Adrenal gland (tissue), 5 donors: Measurements from ENCODE around the gene SLC35F6.

ENCODE experiments used
- POLR2A ChIP-seq, 2 donors: fragments of 450-650 bp; IDR thresholded peaks; one replicate each; pipeline ENCODE4 v1.6.1; 2017; ENCODE audit warnings: antibody characterized with exemption in 2 of 2, mild to moderate bottlenecking in 2 of 2, moderate library complexity in 1 of 2
- TF ChIP-seq, protein P1 (sequence below), 6 experiments: fragments of 450-650 bp in 4 of 6; fragments of 200-600 bp in 2 of 6; sonication (generic) in 1 of 6; IDR thresholded peaks; 1 replicate in 5 of 6; 2 replicates in 1 of 6; pipeline versions ENCODE4 v1.5.1 to v1.8.0; 2016 to 2021; ENCODE audit warnings: antibody characterized with exemption in 6 of 6, mild to moderate bottlenecking in 2 of 6, moderate library complexity in 1 of 6
- donor health status: DM: no; HTN: no; CAD: no.

DNA sequence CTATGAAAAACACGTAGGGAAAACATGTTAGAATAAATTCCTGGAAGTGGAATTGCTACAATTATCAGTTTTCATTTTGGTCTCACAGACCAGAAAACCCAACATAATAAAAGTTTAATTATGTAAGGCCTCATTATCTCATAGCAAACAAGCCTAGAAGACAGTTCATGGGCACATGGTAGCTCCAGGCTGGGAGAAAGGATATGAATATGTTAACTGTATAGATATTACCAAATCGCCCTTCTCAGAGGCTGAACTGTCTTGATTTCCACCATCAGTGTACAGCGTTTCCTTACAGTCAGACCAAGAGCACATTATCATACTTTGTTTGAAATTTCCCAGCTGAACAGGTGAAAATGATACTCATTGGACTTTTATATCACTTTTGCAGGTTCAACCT lies 17.1 kb upstream of the SLC35F6 start:
- TF ChIP-seq, protein P1, sequence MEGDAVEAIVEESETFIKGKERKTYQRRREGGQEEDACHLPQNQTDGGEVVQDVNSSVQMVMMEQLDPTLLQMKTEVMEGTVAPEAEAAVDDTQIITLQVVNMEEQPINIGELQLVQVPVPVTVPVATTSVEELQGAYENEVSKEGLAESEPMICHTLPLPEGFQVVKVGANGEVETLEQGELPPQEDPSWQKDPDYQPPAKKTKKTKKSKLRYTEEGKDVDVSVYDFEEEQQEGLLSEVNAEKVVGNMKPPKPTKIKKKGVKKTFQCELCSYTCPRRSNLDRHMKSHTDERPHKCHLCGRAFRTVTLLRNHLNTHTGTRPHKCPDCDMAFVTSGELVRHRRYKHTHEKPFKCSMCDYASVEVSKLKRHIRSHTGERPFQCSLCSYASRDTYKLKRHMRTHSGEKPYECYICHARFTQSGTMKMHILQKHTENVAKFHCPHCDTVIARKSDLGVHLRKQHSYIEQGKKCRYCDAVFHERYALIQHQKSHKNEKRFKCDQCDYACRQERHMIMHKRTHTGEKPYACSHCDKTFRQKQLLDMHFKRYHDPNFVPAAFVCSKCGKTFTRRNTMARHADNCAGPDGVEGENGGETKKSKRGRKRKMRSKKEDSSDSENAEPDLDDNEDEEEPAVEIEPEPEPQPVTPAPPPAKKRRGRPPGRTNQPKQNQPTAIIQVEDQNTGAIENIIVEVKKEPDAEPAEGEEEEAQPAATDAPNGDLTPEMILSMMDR (IDR thresholded peaks at IDR 0.05) = no peak
- no peak for TF ChIP-seq POLR2A (IDR thresholded peaks at IDR 0.05)
